ENCODE results near the gene GPX6. TPM values are rescaled to one million over a fixed set of nuclear protein-coding genes. Genes with fewer than 3 reads are reported as not detected.
"Not testable (repeated sequence)": the region's sequence is repeated elsewhere in the genome, so short reads cannot be mapped to it uniquely, and the experiment has no call there.

The GPX6 gene
- total and polyA plus RNA-seq, 12 donors = not detected

- DNase-seq (no peak), ATAC-seq (no peak)
- H3K27me3 ChIP-seq = peaks cover 0 to 67% (median 48%) of the 10 kb centered on the region in 7 donors
- no peaks in the 10 kb centered on the region for H3K36me3 ChIP-seq
- peaks cover 0 to 2% (median 0%) of the 10 kb centered on the region in 11 donors for H3K9me3 ChIP-seq
- no peak overlapping the region for H3K27ac ChIP-seq
- no peak overlapping the region for H3K4me3 ChIP-seq
- H3K4me1 ChIP-seq = no peaks in the 10 kb centered on the region
- no peak for TF ChIP-seq CTCF (IDR thresholded peaks at IDR 0.05)
- intact Hi-C loops (cut with DNase I) = no loop called here
These were observed 7.1 kb upstream of the GPX6 start for GRCh38 chr6:28522594-28523240.

GRCh38 chr6:28517964-28518363 is 2.4 kb upstream of the GPX6 start:
- intact Hi-C loops (cut with DNase I) = no loop called here
- DNase-seq (no peak), ATAC-seq (no peak)
- 79 to 80% methylated on average over 2 of the region's 2 CpGs for WGBS, 2 donors
- Histone ChIP-seq H3K27ac (no peak overlapping the region), H3K9me3 (no peaks in the 10 kb centered on the region), H3K4me1 (no peaks in the 10 kb centered on the region), H3K36me3 (no peaks in the 10 kb centered on the region), H3K27me3 (peaks cover 0 to 49% (median 12%) of the 10 kb centered on the region in 7 donors), H3K4me3 (no peak overlapping the region)
- TF ChIP-seq CTCF (IDR thresholded peaks at IDR 0.05) = no peak

- H3K27me3 ChIP-seq = peaks cover 0 to 45% (median 12%) of the 10 kb centered on the region in 7 donors
- 79 to 82% methylated on average over 8 of the region's 8 CpGs for WGBS, 2 donors
- H3K4me1 ChIP-seq; H3K27ac ChIP-seq; ATAC-seq; H3K9me3 ChIP-seq; intact Hi-C loops (cut with DNase I); H3K36me3 ChIP-seq; H3K4me3 ChIP-seq; DNase-seq: not testable (repeated sequence)
These were observed 3.2 kb downstream of the GPX6 start for GRCh38 chr6:28512387-28512786.

- WGBS, 2 donors = 95 to 96% methylated on average over 51 of the region's 51 CpGs
- DNase-seq (no peak), ATAC-seq (no peak)
- intact Hi-C loops (cut with DNase I) = no loop called here
- no peaks in the 10 kb centered on the region for H3K4me1 ChIP-seq
- H3K4me3 ChIP-seq = no peak overlapping the region
- no peak for TF ChIP-seq CTCF (IDR thresholded peaks at IDR 0.05)
- H3K27ac ChIP-seq = no peak overlapping the region
- peaks cover 0 to 41% (median 9%) of the 10 kb centered on the region in 7 donors for H3K27me3 ChIP-seq
- no peaks in the 10 kb centered on the region for H3K36me3 ChIP-seq
- no peaks in the 10 kb centered on the region for H3K9me3 ChIP-seq
These were observed 3.8 kb downstream of the GPX6 start for GRCh38 chr6:28511628-28512300.

Data from heart right ventricle (tissue), 16 donors.